Liver (tissue), 3 donors: ENCODE results near the gene RANBP17.

Source experiments
- ATF3 ChIP-seq: IDR thresholded peaks from 2 replicates; pipeline ENCODE4 v1.6.1; 2016; ENCODE audit warnings: antibody characterized with exemption
- CTCF ChIP-seq: fragments of 150-350 bp; IDR thresholded peaks from 2 replicates; pipeline ENCODE4 v1.5.1; 2017; ENCODE audit warnings: improper control_type of control experiment, low read depth, low read length; ENCODE audit not compliant: missing input control
- HNF4A ChIP-seq, 2 donors: conservative IDR thresholded peaks; 2 replicates each; pipeline ENCODE4 v1.6.1; 2016; ENCODE audit warnings: antibody characterized with exemption in 2 of 2, mild to moderate bottlenecking in 2 of 2
- JUND ChIP-seq, 2 donors: IDR thresholded peaks; 2 replicates each; pipeline ENCODE4 v1.6.1; 2016; ENCODE audit warnings: antibody characterized with exemption in 2 of 2
- REST ChIP-seq: IDR thresholded peaks from 2 replicates; pipeline ENCODE4 v1.6.1; 2016; ENCODE audit warnings: antibody characterized with exemption, mild to moderate bottlenecking
- TAF1 ChIP-seq: conservative IDR thresholded peaks from 2 replicates; pipeline ENCODE4 v1.6.1; 2016; ENCODE audit warnings: antibody characterized with exemption, mild to moderate bottlenecking
- donor health status: healthy.
- donor health status: healthy.

- TF ChIP-seq CTCF (no peak), REST (no peak), ATF3 (no peak), JUND (IDR thresholded peaks at IDR 0.05) (no peak), TAF1 (no peak), HNF4A (conservative IDR thresholded peaks at IDR 0.05) (peak; percentile 90 to 92)
These were observed 76.1 kb downstream of the RANBP17 start for GRCh38 chr5:170937914-170938313.
